ENCODE data around the gene SH3BGRL3. TPM values are rescaled to one million over a fixed set of nuclear protein-coding genes. Genes with fewer than 3 reads are reported as not detected.

The SH3BGRL3 gene
- total RNA-seq, 1 donor: 30.8 TPM

- Histone ChIP-seq H3K36me3 (ENCODE audit: insufficient read depth, low read length) (peaks cover 35% of the 10 kb centered on the region), H3K4me1 (ENCODE audit: insufficient read depth, low read length) (no peaks in the 10 kb centered on the region), H3K9me3 (ENCODE audit: low read depth, low read length) (no peaks in the 10 kb centered on the region), H3K27me3 (ENCODE audit: insufficient read depth, low read length) (no peaks in the 10 kb centered on the region), H3K4me3 (ENCODE audit: insufficient read depth, low read length) (no peak overlapping the region), H3K4me2 (ENCODE audit: insufficient read depth, low read length) (no peak overlapping the region), H3K27ac (ENCODE audit: low read depth, low read length) (no peak overlapping the region), H4K20me1 (ENCODE audit: insufficient read depth, low read length) (peaks cover 3% of the 10 kb centered on the region), H2AFZ (ENCODE audit: low read length) (no peak overlapping the region), H3K79me2 (ENCODE audit: insufficient read depth, low read length) (no peaks in the 10 kb centered on the region)
- TF ChIP-seq CTCF (IDR thresholded peaks at IDR 0.05; ENCODE audit: extremely low read depth, low read depth, low read length): no peak
- DNase-seq (ENCODE audit: insufficient read length, low spot score, missing footprints): no peak
Observed at GRCh38 chr1:26257222-26257621, 22.7 kb upstream of the SH3BGRL3 start.

DNA sequence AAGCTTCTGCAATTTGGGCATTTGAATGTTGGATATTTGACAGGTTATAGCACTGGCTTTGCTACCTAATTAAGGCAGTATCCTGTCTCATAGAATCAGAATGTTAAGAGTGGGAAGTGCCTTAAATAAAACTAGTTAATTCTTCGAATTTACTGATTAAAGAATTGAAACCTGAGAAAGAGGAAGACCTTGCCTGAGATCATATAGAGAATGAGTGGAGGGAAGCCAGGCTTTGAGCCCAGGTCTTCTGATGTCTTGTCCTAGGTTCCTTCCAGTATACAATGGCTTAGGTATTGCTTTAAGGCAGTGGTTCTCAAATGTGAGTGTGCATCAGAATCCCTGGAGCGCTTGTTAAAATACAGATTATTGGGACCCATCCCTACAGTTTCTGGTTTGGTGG, 20.9 kb upstream of the SH3BGRL3 start:
- no peaks in the 10 kb centered on the region for H3K27me3 ChIP-seq (ENCODE audit: insufficient read depth, low read length)
- no peaks in the 10 kb centered on the region for H3K79me2 ChIP-seq (ENCODE audit: insufficient read depth, low read length)
- no peak overlapping the region for H3K27ac ChIP-seq (ENCODE audit: low read depth, low read length)

DNA sequence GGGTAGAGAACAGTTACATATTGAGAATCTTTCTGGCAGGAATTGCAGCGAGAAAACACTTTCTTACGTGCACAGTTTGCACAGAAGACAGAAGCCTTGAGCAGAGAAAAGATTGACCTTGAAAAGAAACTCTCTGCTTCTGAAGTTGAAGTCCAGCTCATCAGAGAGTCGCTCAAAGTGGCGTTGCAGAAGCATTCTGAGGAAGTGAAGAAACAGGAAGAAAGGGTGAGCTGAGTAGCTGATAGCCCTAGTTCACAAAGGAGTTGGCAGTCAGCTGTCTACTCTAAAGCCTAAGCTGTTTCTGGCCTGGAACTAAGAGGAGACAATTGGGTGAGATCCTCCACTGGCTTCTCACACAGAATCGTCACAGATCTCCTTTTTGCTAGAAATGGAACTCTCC, 20.3 kb upstream of the SH3BGRL3 start:
- H3K36me3 ChIP-seq (ENCODE audit: insufficient read depth, low read length): peaks cover 53% of the 10 kb centered on the region

More for the DNA sequence above, 20.9 kb upstream of the SH3BGRL3 start:
- Histone ChIP-seq H4K20me1 (ENCODE audit: insufficient read depth, low read length) (peaks cover 3% of the 10 kb centered on the region), H3K4me2 (ENCODE audit: insufficient read depth, low read length) (no peak overlapping the region), H3K4me1 (ENCODE audit: insufficient read depth, low read length) (no peaks in the 10 kb centered on the region), H3K9me3 (ENCODE audit: low read depth, low read length) (no peaks in the 10 kb centered on the region), H3K4me3 (ENCODE audit: insufficient read depth, low read length) (no peak overlapping the region), H3K36me3 (ENCODE audit: insufficient read depth, low read length) (peaks cover 50% of the 10 kb centered on the region), H2AFZ (ENCODE audit: low read length) (no peak overlapping the region)
- no peak for TF ChIP-seq CTCF (IDR thresholded peaks at IDR 0.05; ENCODE audit: extremely low read depth, low read depth, low read length)
- no peak for DNase-seq (ENCODE audit: insufficient read length, low spot score, missing footprints)

GRCh38 chr1:26263212-26263611, 16.7 kb upstream of the SH3BGRL3 start:
- Histone ChIP-seq H3K27me3 (ENCODE audit: insufficient read depth, low read length) (no peaks in the 10 kb centered on the region), H3K9me3 (ENCODE audit: low read depth, low read length) (no peaks in the 10 kb centered on the region), H3K79me2 (ENCODE audit: insufficient read depth, low read length) (no peaks in the 10 kb centered on the region), H3K36me3 (ENCODE audit: insufficient read depth, low read length) (peaks cover 50% of the 10 kb centered on the region), H3K4me1 (ENCODE audit: insufficient read depth, low read length) (peaks cover 3% of the 10 kb centered on the region), H3K4me2 (ENCODE audit: insufficient read depth, low read length) (no peak overlapping the region), H3K4me3 (ENCODE audit: insufficient read depth, low read length) (no peak overlapping the region), H3K27ac (ENCODE audit: low read depth, low read length) (no peak overlapping the region), H2AFZ (ENCODE audit: low read length) (no peak overlapping the region), H4K20me1 (ENCODE audit: insufficient read depth, low read length) (no peaks in the 10 kb centered on the region)
- no peak for TF ChIP-seq CTCF (IDR thresholded peaks at IDR 0.05; ENCODE audit: extremely low read depth, low read depth, low read length)
- DNase-seq (ENCODE audit: insufficient read length, low spot score, missing footprints): no peak

More for the DNA sequence above, 20.3 kb upstream of the SH3BGRL3 start:
- H3K4me2 ChIP-seq (ENCODE audit: insufficient read depth, low read length): no peak overlapping the region
- no peak for TF ChIP-seq CTCF (IDR thresholded peaks at IDR 0.05; ENCODE audit: extremely low read depth, low read depth, low read length)
- no peak overlapping the region for H2AFZ ChIP-seq (ENCODE audit: low read length)
- no peak overlapping the region for H3K27ac ChIP-seq (ENCODE audit: low read depth, low read length)
- no peaks in the 10 kb centered on the region for H3K79me2 ChIP-seq (ENCODE audit: insufficient read depth, low read length)
- no peaks in the 10 kb centered on the region for H3K27me3 ChIP-seq (ENCODE audit: insufficient read depth, low read length)
- no peaks in the 10 kb centered on the region for H3K9me3 ChIP-seq (ENCODE audit: low read depth, low read length)
- DNase-seq (ENCODE audit: insufficient read length, low spot score, missing footprints): no peak
- H4K20me1 ChIP-seq (ENCODE audit: insufficient read depth, low read length): peaks cover 3% of the 10 kb centered on the region
- H3K4me3 ChIP-seq (ENCODE audit: insufficient read depth, low read length): no peak overlapping the region
- no peaks in the 10 kb centered on the region for H3K4me1 ChIP-seq (ENCODE audit: insufficient read depth, low read length)
